ENCODE data around the gene XCL2.
"Not testable (repeated sequence)": the region's sequence is repeated elsewhere in the genome, so short reads cannot be mapped to it uniquely, and the experiment has no call there.

The XCL2 gene

GRCh38 chr1:168574234-168574633 lies 30.4 kb upstream of the XCL2 start:
- not testable (repeated sequence) for ATAC-seq (ENCODE audit: low read depth); H3K27ac Mint-ChIP-seq; H3K4me1 Mint-ChIP-seq; H3K4me3 Mint-ChIP-seq; DNase-seq (ENCODE audit: low spot score in 2 of 2); H3K9me3 Mint-ChIP-seq; H3K36me3 Mint-ChIP-seq; H3K27me3 Mint-ChIP-seq

DNA sequence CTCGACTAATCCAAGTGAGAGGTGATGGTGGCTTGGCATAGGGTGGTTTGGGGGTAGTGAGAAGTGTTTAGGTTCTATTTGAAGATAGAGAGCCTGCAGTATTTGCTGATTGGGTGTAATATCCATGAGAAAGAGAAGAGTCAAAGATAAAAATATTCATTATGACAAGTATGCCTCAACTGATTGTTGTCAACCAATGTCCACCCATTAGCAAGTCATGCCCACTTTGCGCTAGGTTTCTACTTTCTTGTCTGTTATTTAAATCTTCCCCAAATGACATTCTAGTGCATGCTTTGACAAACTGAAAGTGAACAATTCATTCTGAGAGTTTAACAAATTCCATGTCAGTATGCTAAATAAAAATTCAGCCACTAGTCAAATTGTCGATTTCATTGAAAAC lies 28.8 kb upstream of the XCL2 start:
- no peaks in the 10 kb centered on the region for H3K36me3 Mint-ChIP-seq
- ATAC-seq (ENCODE audit: low read depth) (no peak), DNase-seq (ENCODE audit: low spot score in 2 of 2) (no peak)
- H3K4me1 Mint-ChIP-seq = no peaks in the 10 kb centered on the region
- peaks cover 9% of the 10 kb centered on the region for H3K27me3 Mint-ChIP-seq
- H3K4me3 Mint-ChIP-seq = no peak overlapping the region
- H3K27ac Mint-ChIP-seq = no peak overlapping the region
- H3K9me3 Mint-ChIP-seq = peaks cover 1% of the 10 kb centered on the region

DNA sequence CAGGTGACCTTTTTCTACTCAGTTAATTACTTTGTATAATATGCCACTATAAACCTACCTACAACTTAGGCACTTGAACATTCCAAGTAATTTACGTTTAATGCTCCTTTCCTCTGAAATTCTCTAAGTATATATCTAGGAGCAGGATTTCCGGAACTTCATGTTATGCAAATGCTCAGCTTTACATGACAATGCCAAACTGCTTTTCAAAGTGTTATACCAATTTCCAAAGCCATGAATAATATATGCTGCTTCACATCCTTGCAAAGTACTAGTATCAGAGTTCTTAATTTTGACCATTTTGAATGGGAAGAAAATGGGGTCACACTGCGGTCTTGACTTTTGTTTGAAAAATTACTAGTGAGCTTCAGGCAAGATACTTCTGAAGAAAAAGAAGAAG lies 26.9 kb upstream of the XCL2 start:
- Mint-ChIP-seq H3K27me3 (peaks cover 7% of the 10 kb centered on the region), H3K27ac (no peak overlapping the region), H3K36me3 (no peaks in the 10 kb centered on the region), H3K4me3 (no peak overlapping the region), H3K4me1 (no peaks in the 10 kb centered on the region), H3K9me3 (peaks cover 1% of the 10 kb centered on the region)
- ATAC-seq (ENCODE audit: low read depth) (no peak), DNase-seq (ENCODE audit: low spot score in 2 of 2) (no peak)

- ATAC-seq (ENCODE audit: low read depth) (no peak), DNase-seq (ENCODE audit: low spot score in 2 of 2) (no peak)
- no peak overlapping the region for H3K4me3 Mint-ChIP-seq
- no peaks in the 10 kb centered on the region for H3K36me3 Mint-ChIP-seq
- peaks cover 14% of the 10 kb centered on the region for H3K27me3 Mint-ChIP-seq
- H3K4me1 Mint-ChIP-seq = no peaks in the 10 kb centered on the region
- H3K27ac Mint-ChIP-seq = no peak overlapping the region
- H3K9me3 Mint-ChIP-seq = peaks cover 1% of the 10 kb centered on the region
Measured at GRCh38 chr1:168568346-168568745, 24.5 kb upstream of the XCL2 start.

DNA sequence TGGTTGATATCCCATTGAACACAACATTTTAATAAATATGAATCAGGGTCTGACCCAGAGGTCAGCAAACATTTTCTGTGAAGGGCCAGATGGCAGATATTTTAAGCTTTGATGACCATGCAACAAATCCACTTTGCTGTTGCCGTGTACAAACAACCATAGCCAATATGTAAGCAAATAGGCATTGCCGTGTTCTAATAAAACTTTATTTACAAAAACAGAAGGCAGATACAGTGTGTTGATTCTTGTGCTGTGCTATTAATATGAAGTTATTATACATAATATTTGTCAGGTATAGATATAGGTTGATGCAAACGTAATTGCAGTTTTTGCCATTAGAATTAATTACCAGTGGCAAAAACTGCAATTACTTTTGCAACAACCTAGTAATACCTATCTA lies 23.8 kb upstream of the XCL2 start:
- DNase-seq (ENCODE audit: low spot score in 2 of 2) (no peak), ATAC-seq (ENCODE audit: low read depth) (no peak)
- H3K27me3 Mint-ChIP-seq = peaks cover 16% of the 10 kb centered on the region
- no peaks in the 10 kb centered on the region for H3K36me3 Mint-ChIP-seq
- no peak overlapping the region for H3K27ac Mint-ChIP-seq
- no peak overlapping the region for H3K4me3 Mint-ChIP-seq
- no peaks in the 10 kb centered on the region for H3K4me1 Mint-ChIP-seq
- peaks cover 3% of the 10 kb centered on the region for H3K9me3 Mint-ChIP-seq

GRCh38 chr1:168567007-168567406 lies 23.2 kb upstream of the XCL2 start:
- peaks cover 12% of the 10 kb centered on the region for H3K27me3 Mint-ChIP-seq
- no peak for ATAC-seq (ENCODE audit: low read depth)
- no peak overlapping the region for H3K4me3 Mint-ChIP-seq
- no peaks in the 10 kb centered on the region for H3K36me3 Mint-ChIP-seq
- no peak for DNase-seq (ENCODE audit: low spot score in 2 of 2)
- no peaks in the 10 kb centered on the region for H3K4me1 Mint-ChIP-seq
- no peak overlapping the region for H3K27ac Mint-ChIP-seq
- H3K9me3 Mint-ChIP-seq = peaks cover 1% of the 10 kb centered on the region

- Mint-ChIP-seq H3K27ac (no peak overlapping the region), H3K27me3 (peaks cover 13% of the 10 kb centered on the region), H3K36me3 (no peaks in the 10 kb centered on the region), H3K4me1 (no peaks in the 10 kb centered on the region), H3K4me3 (no peak overlapping the region), H3K9me3 (peaks cover 1% of the 10 kb centered on the region)
- ATAC-seq (ENCODE audit: low read depth) (no peak), DNase-seq (ENCODE audit: low spot score in 2 of 2) (no peak)
Measured at GRCh38 chr1:168565825-168566224, 22.0 kb upstream of the XCL2 start.

DNA sequence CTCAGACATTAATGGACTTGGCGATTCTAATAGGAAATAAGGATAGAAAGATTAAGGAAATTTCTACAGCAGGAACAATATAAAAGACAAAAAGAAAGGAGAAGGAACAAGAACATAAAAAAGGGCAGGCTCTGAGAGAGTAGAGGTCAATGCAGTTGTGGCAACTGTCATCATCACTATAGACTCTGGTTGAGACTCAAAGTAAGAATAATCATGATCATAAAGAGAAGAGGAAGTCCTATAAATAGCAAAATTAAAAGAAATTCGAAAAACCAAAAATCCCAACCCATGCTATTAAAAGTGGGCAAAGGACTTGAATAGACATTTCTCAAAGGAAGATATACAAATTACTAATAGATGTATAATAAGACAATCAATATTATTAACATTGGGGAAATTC lies 18.2 kb upstream of the XCL2 start:
- no peaks in the 10 kb centered on the region for H3K4me1 Mint-ChIP-seq
- H3K27ac Mint-ChIP-seq = no peak overlapping the region
- H3K4me3 Mint-ChIP-seq = no peak overlapping the region
- no peak for DNase-seq (ENCODE audit: low spot score in 2 of 2)
- peaks cover 16% of the 10 kb centered on the region for H3K27me3 Mint-ChIP-seq
- ATAC-seq (ENCODE audit: low read depth) = no peak
- no peaks in the 10 kb centered on the region for H3K36me3 Mint-ChIP-seq
- peaks cover 1% of the 10 kb centered on the region for H3K9me3 Mint-ChIP-seq

GRCh38 chr1:168560370-168560769 lies 16.6 kb upstream of the XCL2 start:
- H3K9me3 Mint-ChIP-seq = peaks cover 1% of the 10 kb centered on the region
- no peaks in the 10 kb centered on the region for H3K4me1 Mint-ChIP-seq
- H3K27me3 Mint-ChIP-seq = peaks cover 16% of the 10 kb centered on the region
- H3K27ac Mint-ChIP-seq = no peak overlapping the region
- no peak for DNase-seq (ENCODE audit: low spot score in 2 of 2)
- no peaks in the 10 kb centered on the region for H3K36me3 Mint-ChIP-seq
- ATAC-seq (ENCODE audit: low read depth) = no peak
- H3K4me3 Mint-ChIP-seq = no peak overlapping the region

DNA sequence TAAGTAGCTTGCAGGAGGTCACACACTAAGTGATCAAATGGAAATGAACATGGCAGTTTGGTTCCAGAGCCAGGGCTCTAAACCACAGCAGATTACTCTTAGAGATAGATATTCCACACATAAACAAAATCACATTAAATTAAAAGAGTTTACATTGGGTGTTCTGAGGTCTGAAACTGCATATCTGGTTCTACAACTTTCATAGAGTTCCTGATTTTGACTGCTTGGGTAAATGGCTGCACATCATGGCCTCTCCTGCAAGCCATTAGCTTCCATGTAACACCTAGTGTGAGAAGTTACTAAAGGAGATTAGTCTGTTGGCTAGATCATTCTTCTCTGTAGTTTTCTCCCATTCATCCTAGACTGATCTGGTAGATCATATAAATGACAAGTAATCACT lies 12.8 kb upstream of the XCL2 start:
- no peak overlapping the region for H3K27ac Mint-ChIP-seq
- ATAC-seq (ENCODE audit: low read depth) = no peak
- no peak for DNase-seq (ENCODE audit: low spot score in 2 of 2)
- peaks cover 17% of the 10 kb centered on the region for H3K27me3 Mint-ChIP-seq
- H3K36me3 Mint-ChIP-seq = no peaks in the 10 kb centered on the region
- no peaks in the 10 kb centered on the region for H3K4me1 Mint-ChIP-seq
- H3K4me3 Mint-ChIP-seq = no peak overlapping the region
- H3K9me3 Mint-ChIP-seq = no peaks in the 10 kb centered on the region

DNA sequence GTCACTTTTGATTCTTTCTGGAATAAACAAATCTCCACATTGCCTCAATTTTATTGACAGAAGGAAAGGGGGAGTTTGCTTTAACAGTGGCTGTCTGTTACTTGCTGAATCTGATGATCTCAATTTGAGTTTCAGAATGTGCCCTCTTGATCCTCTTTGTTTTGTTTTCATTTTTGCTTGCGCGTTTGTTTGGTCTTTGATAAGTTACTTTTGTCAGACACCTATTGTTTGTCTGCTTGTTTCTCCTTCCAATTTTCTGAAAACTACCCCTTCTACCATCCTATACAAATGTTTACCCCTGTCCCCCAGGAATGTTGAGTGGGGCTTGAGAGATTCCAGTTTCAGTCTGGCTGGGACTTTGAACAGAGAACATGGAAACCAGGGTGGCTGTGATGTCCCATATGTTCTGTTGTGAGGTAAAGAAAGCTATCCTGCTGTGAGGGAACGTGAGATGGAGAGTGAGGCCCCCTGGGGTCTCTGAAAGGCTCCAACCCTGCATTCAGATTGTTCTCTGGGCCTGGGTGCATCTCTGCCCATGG lies 11.8 kb upstream of the XCL2 start:
- no peak for DNase-seq (ENCODE audit: low spot score in 2 of 2)
- ATAC-seq (ENCODE audit: low read depth) = no peak
- Mint-ChIP-seq H3K36me3 (no peaks in the 10 kb centered on the region), H3K27ac (no peak overlapping the region), H3K9me3 (no peaks in the 10 kb centered on the region), H3K4me1 (no peaks in the 10 kb centered on the region), H3K27me3 (peaks cover 15% of the 10 kb centered on the region), H3K4me3 (no peak overlapping the region)

DNA sequence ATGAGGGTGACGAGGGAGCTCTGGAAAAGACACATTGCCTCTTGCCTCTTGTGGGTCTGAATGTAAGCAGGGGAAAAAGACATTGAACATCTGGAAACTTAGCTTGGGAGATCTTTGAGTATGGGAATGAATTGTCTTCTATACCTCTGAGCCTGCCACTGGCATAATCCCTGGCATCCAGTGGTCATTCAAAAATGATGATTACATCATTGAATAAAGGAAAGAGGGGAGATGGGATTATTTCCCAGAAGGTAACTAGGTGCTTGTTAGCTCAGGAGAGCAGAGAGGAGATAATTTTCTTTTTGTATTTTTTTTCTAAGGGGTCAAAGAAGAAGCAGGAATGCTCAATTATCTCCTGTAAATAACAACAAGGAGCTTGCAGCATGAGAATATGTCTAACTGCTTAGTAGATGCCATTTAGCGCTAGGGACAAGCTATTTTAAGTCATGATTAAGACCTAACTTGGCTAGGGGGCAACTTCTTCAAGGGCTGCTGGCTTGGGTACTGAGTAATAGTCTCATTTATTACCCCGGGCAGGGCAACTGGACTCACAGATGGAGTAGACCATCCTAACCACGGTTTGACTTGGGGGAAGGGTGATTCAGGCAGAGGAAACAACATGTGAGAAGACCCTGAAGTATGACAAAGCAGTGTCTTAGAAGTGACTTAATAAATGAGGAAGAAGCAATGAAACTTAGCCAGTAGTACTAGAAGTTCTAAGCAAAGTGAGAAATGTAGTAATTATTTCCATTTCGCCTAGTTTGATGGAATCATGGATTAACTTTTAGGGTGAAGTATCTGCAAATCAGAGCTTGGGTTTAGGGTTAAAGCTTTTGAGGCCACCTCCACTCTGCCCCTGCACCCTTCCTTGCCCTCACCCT lies 11.0 kb upstream of the XCL2 start:
- Mint-ChIP-seq H3K27ac (no peak overlapping the region), H3K36me3 (no peaks in the 10 kb centered on the region), H3K4me3 (no peak overlapping the region), H3K4me1 (no peaks in the 10 kb centered on the region), H3K9me3 (no peaks in the 10 kb centered on the region), H3K27me3 (peaks cover 15% of the 10 kb centered on the region)
- ATAC-seq (ENCODE audit: low read depth) (no peak), DNase-seq (ENCODE audit: low spot score in 2 of 2) (no peak)

- DNase-seq (ENCODE audit: low spot score in 2 of 2) = no peak
- Mint-ChIP-seq H3K36me3 (no peaks in the 10 kb centered on the region), H3K4me1 (no peaks in the 10 kb centered on the region), H3K27me3 (peaks cover 15% of the 10 kb centered on the region), H3K4me3 (no peak overlapping the region), H3K9me3 (no peaks in the 10 kb centered on the region), H3K27ac (no peak overlapping the region)
- ATAC-seq (ENCODE audit: low read depth) = no peak
Measured at GRCh38 chr1:168553680-168554553, 10.1 kb upstream of the XCL2 start.

GRCh38 chr1:168552961-168553360 lies 9.2 kb upstream of the XCL2 start:
- H3K9me3 Mint-ChIP-seq = no peaks in the 10 kb centered on the region
- no peak for ATAC-seq (ENCODE audit: low read depth)
- H3K27ac Mint-ChIP-seq = no peak overlapping the region
- H3K36me3 Mint-ChIP-seq = no peaks in the 10 kb centered on the region
- DNase-seq (ENCODE audit: low spot score in 2 of 2) = no peak
- peaks cover 15% of the 10 kb centered on the region for H3K27me3 Mint-ChIP-seq
- no peak overlapping the region for H3K4me3 Mint-ChIP-seq
- no peaks in the 10 kb centered on the region for H3K4me1 Mint-ChIP-seq
